Measurements from ENCODE around the gene KIF6. TPM values are rescaled to one million over a fixed set of nuclear protein-coding genes. Genes with fewer than 3 reads are reported as not detected.

Gene KIF6
- polyA plus RNA-seq, 3 donors = not detected

DNA sequence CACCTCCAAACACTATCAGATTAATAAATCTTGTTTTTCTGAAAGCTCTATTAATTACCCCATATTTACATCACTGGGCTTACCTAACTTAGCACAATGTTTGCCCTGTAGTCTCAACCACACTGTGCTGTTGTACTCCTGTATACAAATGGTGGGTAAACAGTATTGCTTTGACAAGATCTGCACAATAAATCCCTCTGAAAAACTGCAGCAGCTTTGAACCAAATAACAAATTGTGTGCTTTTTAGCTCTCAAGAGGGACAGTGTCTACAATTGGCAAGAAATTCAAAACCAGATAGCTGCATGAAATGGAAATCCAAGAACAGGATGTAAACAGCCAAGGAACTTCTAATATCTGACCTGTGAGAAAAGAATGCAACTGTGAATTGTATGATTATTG is 10.4 kb downstream of the KIF6 start:
- peaks cover 0 to 4% (median 0%) of the 10 kb centered on the region in 7 donors for H3K9me3 Mint-ChIP-seq
- no peaks in the 10 kb centered on the region for H3K36me3 Mint-ChIP-seq
- no peaks in the 10 kb centered on the region for H3K4me1 Mint-ChIP-seq
- Histone ChIP-seq H3K9ac (ENCODE audit: insufficient read depth, low read length, poor library complexity, severe bottlenecking) (no peak overlapping the region), H3K4me2 (replicated peaks; ENCODE audit: extremely low read depth, low read length, poor library complexity, severe bottlenecking) (no peak overlapping the region), H3K4me1 (ENCODE audit: control insufficient read depth in 1 of 2, insufficient read depth in 2 of 2, low read length in 2 of 2) (no peaks in the 10 kb centered on the region), H3K9me3 (replicated peaks in 1 of 2; ENCODE audit: control insufficient read depth in 1 of 2, insufficient read depth in 1 of 2, low read length in 2 of 2) (no peaks in the 10 kb centered on the region), H3K36me3 (replicated peaks in 1 of 2; ENCODE audit: control insufficient read depth in 1 of 2, insufficient read depth in 2 of 2, low read length in 2 of 2) (no peaks in the 10 kb centered on the region), H3K79me2 (ENCODE audit: insufficient read depth, low read length) (no peaks in the 10 kb centered on the region), H4K20me1 (ENCODE audit: insufficient read depth, low read length) (no peaks in the 10 kb centered on the region), H2AFZ (ENCODE audit: insufficient read depth, low read depth, low read length, poor library complexity, severe bottlenecking) (no peak overlapping the region), H3K27me3 (ENCODE audit: control insufficient read depth in 2 of 2, insufficient read depth in 2 of 2, low read length in 2 of 2) (no peaks in the 10 kb centered on the region), H3K4me3 (replicated peaks in 1 of 3; ENCODE audit: low read depth in 2 of 3, low read length in 3 of 3) (no peak overlapping the region), H3K27ac (ENCODE audit: low read depth in 1 of 2, low read length in 2 of 2) (no peak overlapping the region)
- H3K4me3 Mint-ChIP-seq = no peak overlapping the region
- no peak for DNase-seq
- peaks cover 3 to 4% (median 4%) of the 10 kb centered on the region in 3 donors for H3K27me3 Mint-ChIP-seq (ENCODE audit: low read depth in 3 of 3)
- TF ChIP-seq, protein P1, sequence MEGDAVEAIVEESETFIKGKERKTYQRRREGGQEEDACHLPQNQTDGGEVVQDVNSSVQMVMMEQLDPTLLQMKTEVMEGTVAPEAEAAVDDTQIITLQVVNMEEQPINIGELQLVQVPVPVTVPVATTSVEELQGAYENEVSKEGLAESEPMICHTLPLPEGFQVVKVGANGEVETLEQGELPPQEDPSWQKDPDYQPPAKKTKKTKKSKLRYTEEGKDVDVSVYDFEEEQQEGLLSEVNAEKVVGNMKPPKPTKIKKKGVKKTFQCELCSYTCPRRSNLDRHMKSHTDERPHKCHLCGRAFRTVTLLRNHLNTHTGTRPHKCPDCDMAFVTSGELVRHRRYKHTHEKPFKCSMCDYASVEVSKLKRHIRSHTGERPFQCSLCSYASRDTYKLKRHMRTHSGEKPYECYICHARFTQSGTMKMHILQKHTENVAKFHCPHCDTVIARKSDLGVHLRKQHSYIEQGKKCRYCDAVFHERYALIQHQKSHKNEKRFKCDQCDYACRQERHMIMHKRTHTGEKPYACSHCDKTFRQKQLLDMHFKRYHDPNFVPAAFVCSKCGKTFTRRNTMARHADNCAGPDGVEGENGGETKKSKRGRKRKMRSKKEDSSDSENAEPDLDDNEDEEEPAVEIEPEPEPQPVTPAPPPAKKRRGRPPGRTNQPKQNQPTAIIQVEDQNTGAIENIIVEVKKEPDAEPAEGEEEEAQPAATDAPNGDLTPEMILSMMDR (IDR thresholded peaks at IDR 0.05) = no peak
- no peak overlapping the region for H3K27ac Mint-ChIP-seq
- intact Hi-C loops (cut with micrococcal nuclease) = no loop called here

DNA sequence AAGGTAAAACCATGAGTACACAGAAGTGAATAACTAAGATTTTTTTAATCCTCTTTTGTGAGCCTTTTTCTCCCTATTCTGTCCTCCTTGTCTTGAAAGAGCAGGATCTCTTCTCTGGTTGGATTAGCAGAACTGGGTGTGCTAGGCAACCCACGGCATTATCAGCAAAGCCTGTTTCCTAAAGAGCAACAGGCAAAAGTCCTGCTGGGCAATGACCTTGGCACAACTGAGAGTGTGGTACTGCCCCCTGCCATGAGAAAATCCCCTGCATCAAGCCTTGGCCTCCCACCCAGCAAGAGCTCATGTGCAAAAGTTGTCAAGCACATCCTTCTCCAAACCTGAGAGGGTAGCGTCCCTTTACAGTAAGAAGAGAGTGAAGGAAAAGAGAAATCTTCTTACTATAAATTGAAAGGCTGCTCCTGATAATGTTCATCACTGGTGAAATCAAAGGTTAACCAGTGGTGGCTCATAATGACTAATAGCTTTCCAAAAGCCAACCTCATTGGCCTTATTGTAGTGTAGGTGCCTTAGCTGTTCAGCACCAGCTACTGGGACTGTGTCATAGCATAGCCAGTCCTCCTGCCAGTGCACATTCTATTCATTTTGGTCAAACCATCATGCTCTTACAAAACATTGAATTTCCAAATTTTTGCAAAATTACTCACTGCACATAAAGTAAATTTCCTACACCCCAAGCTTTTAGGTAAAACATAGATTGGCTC is 17.1 kb downstream of the KIF6 start:
- Mint-ChIP-seq H3K36me3 (no peaks in the 10 kb centered on the region), H3K27me3 (ENCODE audit: low read depth in 3 of 3) (peaks cover 0 to 2% (median 2%) of the 10 kb centered on the region in 3 donors), H3K4me3 (no peak overlapping the region), H3K27ac (no peak overlapping the region), H3K9me3 (no peaks in the 10 kb centered on the region), H3K4me1 (peaks cover 9% of the 10 kb centered on the region)
- DNase-seq = no peak
- Histone ChIP-seq H3K27ac (ENCODE audit: low read depth in 1 of 2, low read length in 2 of 2) (no peak overlapping the region), H3K4me1 (ENCODE audit: control insufficient read depth in 1 of 2, insufficient read depth in 2 of 2, low read length in 2 of 2) (peaks cover 7 to 10% of the 10 kb centered on the region in 2 donors), H3K4me2 (replicated peaks; ENCODE audit: extremely low read depth, low read length, poor library complexity, severe bottlenecking) (no peak overlapping the region), H3K36me3 (replicated peaks in 1 of 2; ENCODE audit: control insufficient read depth in 1 of 2, insufficient read depth in 2 of 2, low read length in 2 of 2) (no peaks in the 10 kb centered on the region), H4K20me1 (ENCODE audit: insufficient read depth, low read length) (no peaks in the 10 kb centered on the region), H3K4me3 (replicated peaks in 1 of 3; ENCODE audit: low read depth in 2 of 3, low read length in 3 of 3) (no peak overlapping the region), H3K9ac (ENCODE audit: insufficient read depth, low read length, poor library complexity, severe bottlenecking) (no peak overlapping the region), H3K79me2 (ENCODE audit: insufficient read depth, low read length) (no peaks in the 10 kb centered on the region), H3K27me3 (ENCODE audit: control insufficient read depth in 2 of 2, insufficient read depth in 2 of 2, low read length in 2 of 2) (no peaks in the 10 kb centered on the region), H3K9me3 (replicated peaks in 1 of 2; ENCODE audit: control insufficient read depth in 1 of 2, insufficient read depth in 1 of 2, low read length in 2 of 2) (no peaks in the 10 kb centered on the region), H2AFZ (ENCODE audit: insufficient read depth, low read depth, low read length, poor library complexity, severe bottlenecking) (no peak overlapping the region)
- 100% methylated on average over 1 of the region's 2 CpGs for WGBS (ENCODE audit: insufficient coverage)
- TF ChIP-seq, protein P1 (IDR thresholded peaks at IDR 0.05) = no peak
- intact Hi-C loops (cut with micrococcal nuclease) = no loop called here

Measured in CD14-positive monocyte (primary cell).